Mesothelial cell of epicardium (in vitro differentiated cells): Measurements from ENCODE around the gene ATP8B2. TPM values are rescaled to one million over a fixed set of nuclear protein-coding genes. Genes with fewer than 3 reads are reported as not detected.
A peak's percentile ranks its signal among the peaks of the same experiment; 100 is the strongest.

Experiments used
- DNase-seq, 2 experiments: peaks; one replicate each; pipeline ENCODE4 v3.0.0; 2021; ENCODE audit warnings: low spot score in 2 of 2; ENCODE audit not compliant: unreplicated experiment in 2 of 2
- H3K27ac Mint-ChIP-seq: 2 replicates; pipeline ENCODE4 v1.8.0; 2021; ENCODE audit warnings: mixed read lengths
- H3K27me3 Mint-ChIP-seq: 2 replicates; pipeline ENCODE4 v1.8.0; 2021; ENCODE audit warnings: low read depth, mixed read lengths
- H3K36me3 Mint-ChIP-seq: 2 replicates; pipeline ENCODE4 v1.8.0; 2021; ENCODE audit warnings: mixed read lengths
- H3K4me1 Mint-ChIP-seq: 2 replicates; pipeline ENCODE4 v1.8.0; 2021; ENCODE audit warnings: mixed read lengths
- H3K4me3 Mint-ChIP-seq: 2 replicates; pipeline ENCODE4 v1.8.0; 2021; ENCODE audit warnings: mild to moderate bottlenecking, moderate library complexity, mixed read lengths
- H3K9me3 Mint-ChIP-seq: 2 replicates; pipeline ENCODE4 v1.8.0; 2021; ENCODE audit warnings: mixed read lengths
- CTCF ChIP-seq: fragments of 200-600 bp; sonication (generic); IDR thresholded peaks from one replicate; pipeline ENCODE4 v1.5.0; 2021; ENCODE audit warnings: antibody characterized with exemption; ENCODE audit not compliant: unreplicated experiment
- total RNA-seq: library from RNA; stranded (reverse); gene quantifications from 3 replicates; pipeline ENCODE4 v1.2.1, GENCODE V29; 2021

The ATP8B2 gene
- total RNA-seq, 1 donor from 2014 or later: 38.6 TPM

DNA sequence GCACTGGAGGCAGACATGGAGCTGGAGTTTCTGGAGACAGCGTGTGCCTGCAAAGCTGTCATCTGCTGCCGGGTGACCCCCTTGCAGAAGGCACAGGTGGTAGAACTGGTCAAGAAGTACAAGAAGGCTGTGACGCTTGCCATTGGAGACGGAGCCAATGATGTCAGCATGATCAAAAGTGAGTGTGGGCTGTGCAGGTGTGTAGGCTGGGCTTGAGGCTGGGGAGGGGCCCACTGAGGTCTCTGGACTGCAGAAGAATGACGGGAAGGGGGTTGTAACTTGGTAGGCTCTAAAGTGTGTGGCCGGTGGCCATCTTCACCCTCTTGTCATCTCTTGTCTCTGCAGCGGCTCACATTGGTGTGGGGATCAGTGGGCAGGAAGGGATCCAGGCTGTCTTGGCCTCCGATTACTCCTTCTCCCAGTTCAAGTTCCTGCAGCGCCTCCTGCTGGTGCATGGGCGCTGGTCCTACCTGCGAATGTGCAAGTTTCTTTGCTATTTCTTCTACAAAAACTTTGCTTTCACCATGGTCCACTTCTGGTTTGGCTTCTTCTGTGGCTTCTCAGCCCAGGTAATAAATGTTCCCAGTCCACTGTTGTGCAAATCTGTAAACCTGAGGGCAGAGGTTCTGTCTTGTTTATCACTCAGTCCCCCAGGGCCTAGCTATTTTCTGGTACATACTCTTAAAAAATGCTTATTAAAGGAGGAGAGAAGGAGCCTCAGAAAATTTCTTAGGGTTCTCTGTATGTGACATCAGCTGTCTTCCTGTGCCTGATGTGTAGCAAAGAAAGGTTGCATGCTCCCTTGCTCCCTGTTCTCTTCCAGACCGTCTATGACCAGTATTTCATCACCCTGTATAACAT, 19.9 kb downstream of the ATP8B2 start:
- DNase-seq: no peak
- peak; percentile 62 for TF ChIP-seq CTCF
- Mint-ChIP-seq H3K27me3 (no peaks in the 10 kb centered on the region), H3K36me3 (peaks cover 59% of the 10 kb centered on the region), H3K27ac (no peak overlapping the region), H3K9me3 (no peaks in the 10 kb centered on the region), H3K4me1 (no peaks in the 10 kb centered on the region), H3K4me3 (no peak overlapping the region)

DNA sequence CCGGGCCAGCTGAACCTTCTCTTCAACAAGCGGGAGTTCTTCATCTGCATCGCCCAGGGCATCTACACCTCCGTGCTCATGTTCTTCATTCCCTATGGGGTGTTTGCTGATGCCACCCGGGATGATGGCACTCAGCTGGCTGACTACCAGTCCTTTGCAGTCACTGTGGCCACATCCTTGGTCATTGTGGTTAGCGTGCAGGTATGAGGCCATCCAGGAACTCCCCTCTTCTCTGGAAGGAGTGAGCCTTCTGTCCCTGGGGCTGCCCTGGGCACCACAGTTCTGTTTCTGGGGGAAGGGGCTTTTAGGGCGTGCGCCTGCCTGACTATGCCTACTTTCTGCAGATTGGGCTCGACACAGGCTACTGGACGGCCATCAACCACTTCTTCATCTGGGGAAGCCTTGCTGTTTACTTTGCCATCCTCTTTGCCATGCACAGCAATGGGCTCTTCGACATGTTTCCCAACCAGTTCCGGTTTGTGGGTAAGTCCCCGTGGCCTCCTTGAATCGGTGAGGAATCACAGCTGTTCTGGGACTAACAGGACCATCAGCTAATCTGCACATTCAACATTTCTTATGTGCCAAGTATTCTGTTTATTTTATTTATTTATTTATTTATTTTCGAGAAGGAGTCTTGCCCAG, 21.1 kb downstream of the ATP8B2 start:
- H3K27ac Mint-ChIP-seq: no peak overlapping the region
- peaks cover 53% of the 10 kb centered on the region for H3K36me3 Mint-ChIP-seq
- no peak for TF ChIP-seq CTCF
- peaks cover 3% of the 10 kb centered on the region for H3K4me1 Mint-ChIP-seq
- no peak for DNase-seq
- H3K27me3 Mint-ChIP-seq: no peaks in the 10 kb centered on the region
- no peak overlapping the region for H3K4me3 Mint-ChIP-seq
- no peaks in the 10 kb centered on the region for H3K9me3 Mint-ChIP-seq

DNA sequence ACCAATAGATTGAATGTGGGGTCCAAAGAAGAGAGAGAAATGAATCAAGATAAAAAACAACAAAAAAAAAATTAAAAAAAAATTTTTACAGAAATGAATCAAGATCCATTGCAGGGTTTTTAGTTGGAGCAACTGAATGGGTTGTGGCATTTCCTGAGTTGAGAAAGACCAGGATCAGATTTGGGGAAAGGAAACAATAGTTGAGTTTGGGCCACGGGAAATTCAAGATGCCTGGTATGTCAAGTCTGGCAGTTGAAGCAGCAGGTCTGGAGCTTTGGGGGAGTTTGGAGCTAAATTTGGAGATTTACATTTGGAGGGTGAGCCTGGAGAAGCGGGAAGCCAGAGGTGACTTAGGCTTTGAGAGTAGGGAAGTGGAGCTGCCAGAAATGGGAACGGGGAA, 22.6 kb downstream of the ATP8B2 start:
- TF ChIP-seq CTCF: no peak
- no peaks in the 10 kb centered on the region for H3K9me3 Mint-ChIP-seq
- H3K4me1 Mint-ChIP-seq: peaks cover 13% of the 10 kb centered on the region
- no peak overlapping the region for H3K27ac Mint-ChIP-seq
- no peak overlapping the region for H3K4me3 Mint-ChIP-seq
- peaks cover 47% of the 10 kb centered on the region for H3K36me3 Mint-ChIP-seq
- H3K27me3 Mint-ChIP-seq: peaks cover 7% of the 10 kb centered on the region
- no peak for DNase-seq

GRCh38 chr1:154348429-154349076, 23.2 kb downstream of the ATP8B2 start:
- DNase-seq: no peak
- Mint-ChIP-seq H3K4me1 (peaks cover 19% of the 10 kb centered on the region), H3K4me3 (no peak overlapping the region), H3K9me3 (no peaks in the 10 kb centered on the region), H3K27me3 (peaks cover 13% of the 10 kb centered on the region), H3K27ac (no peak overlapping the region), H3K36me3 (peaks cover 42% of the 10 kb centered on the region)
- no peak for TF ChIP-seq CTCF

DNA sequence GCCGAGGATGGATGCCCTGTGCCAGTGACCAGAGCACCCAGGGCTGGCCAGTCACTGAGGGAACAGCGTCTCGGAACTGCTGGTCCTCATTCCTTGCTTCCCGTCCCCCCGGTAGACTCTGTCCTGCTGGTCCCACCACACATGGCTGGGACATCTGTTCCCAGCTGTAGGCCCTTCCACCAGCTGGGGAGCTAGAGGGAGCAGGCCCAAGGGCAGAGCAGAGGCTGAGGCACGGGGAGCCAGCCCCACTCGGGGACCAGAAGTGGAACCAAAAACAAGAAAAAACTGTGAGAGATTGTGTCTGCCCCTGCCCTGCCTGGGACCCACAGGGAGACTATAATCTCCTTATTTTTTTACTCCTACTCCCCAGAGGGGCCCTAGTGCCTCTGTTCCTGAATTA, 23.8 kb downstream of the ATP8B2 start:
- no peak overlapping the region for H3K27ac Mint-ChIP-seq
- no peak overlapping the region for H3K4me3 Mint-ChIP-seq
- TF ChIP-seq CTCF: no peak
- no peak for DNase-seq
- peaks cover 24% of the 10 kb centered on the region for H3K4me1 Mint-ChIP-seq
- peaks cover 18% of the 10 kb centered on the region for H3K27me3 Mint-ChIP-seq
- peaks cover 37% of the 10 kb centered on the region for H3K36me3 Mint-ChIP-seq
- H3K9me3 Mint-ChIP-seq: no peaks in the 10 kb centered on the region
